Endothelial cell of umbilical vein (primary cell): ENCODE measurements around the gene SIRT4. TPM values are rescaled to one million over a fixed set of nuclear protein-coding genes. Genes with fewer than 3 reads are reported as not detected.

Experiments
- BruUV-seq: library from RNA; stranded (reverse); fragments of 400-500 nt; replicated peaks from 2 replicates; lab custom pipeline; 2021; lab: Mats Ljungman, UMichigan
- CTCF ChIA-PET: fragments of 300-600, 350-600 bp; sonication (Branson Sonifier 250); formaldehyde crosslinking; loops from one replicate; lab custom pipeline; 2021; ENCODE audit warnings: antibody characterized with exemption, inconsistent platforms; lab: Charles Lee
- POLR2A ChIA-PET: fragments of 300-600, 350-600 bp; sonication (Branson Sonifier 250); formaldehyde crosslinking; loops from one replicate; lab custom pipeline; 2021; ENCODE audit warnings: antibody characterized with exemption, inconsistent platforms; lab: Charles Lee
- DNase-seq: peaks from one replicate; pipeline ENCODE4 v3.0.0-alpha.2; 2011; ENCODE audit warnings: low read depth, low spot score
- FAIRE-seq: peaks from 2 replicates; lab custom pipeline; 2011; peaks lifted over from hg19 to GRCh38; lab: Jason Lieb, UNC
- H2AFZ ChIP-seq: 2 replicates; pipeline ENCODE4 v1.6.0; 2012; ENCODE audit warnings: low read depth, low read length, control low read depth, inconsistent platforms
- H3K27ac ChIP-seq: 2 replicates; pipeline ENCODE4 v1.5.1; 2011; ENCODE audit warnings: low read depth, mild to moderate bottlenecking, control low read depth, low read length, moderate library complexity; ENCODE audit not compliant: insufficient read depth
- H3K27me3 ChIP-seq, 2 experiments: 2 replicates each; pipeline versions ENCODE4 v1.6.0 to v1.6.1; 2011; ENCODE audit warnings: low read length in 2 of 2, mixed read lengths in 1 of 2; ENCODE audit not compliant: control insufficient read depth in 2 of 2, insufficient read depth in 2 of 2
- H3K36me3 ChIP-seq, 2 experiments: 2 replicates in 1 of 2; 3 replicates in 1 of 2; pipeline ENCODE4 v1.5.1; 2011; ENCODE audit warnings: low read length in 2 of 2, mild to moderate bottlenecking in 1 of 2, moderate library complexity in 1 of 2; ENCODE audit not compliant: control insufficient read depth in 2 of 2, insufficient read depth in 2 of 2; ENCODE audit errors: extremely low read depth in 1 of 2
- H3K4me1 ChIP-seq: 3 replicates; pipeline ENCODE4 v1.5.1; 2011; ENCODE audit warnings: mild to moderate bottlenecking, low read length; ENCODE audit not compliant: control insufficient read depth, insufficient read depth; ENCODE audit errors: extremely low read depth
- H3K4me2 ChIP-seq: 2 replicates; pipeline ENCODE4 v1.6.1; 2011; ENCODE audit warnings: low read length, control low read depth, mixed read lengths; ENCODE audit not compliant: insufficient read depth
- H3K4me3 ChIP-seq, 3 experiments: fragments of 200-600 bp in 1 of 3; sonication (generic), shearing (Covaris generic) in 1 of 3; replicated peaks in 1 of 3; 2 replicates each; pipeline ENCODE4 v1.5.1; 2011 to 2016; ENCODE audit warnings: control low read depth in 3 of 3, low read length in 3 of 3, mild to moderate bottlenecking in 2 of 3, inconsistent platforms in 1 of 3, low read depth in 1 of 3, moderate library complexity in 1 of 3; ENCODE audit not compliant: insufficient read depth in 1 of 3
- H3K79me2 ChIP-seq: 2 replicates; pipeline ENCODE4 v1.6.0; 2012; ENCODE audit warnings: low read length, inconsistent platforms; ENCODE audit not compliant: control insufficient read depth, insufficient read depth
- H3K9ac ChIP-seq: replicated peaks from 2 replicates; pipeline ENCODE3; 2011; ENCODE audit warnings: low read length, control low read depth; ENCODE audit not compliant: insufficient read depth; ENCODE audit errors: extremely low read depth
- H3K9me1 ChIP-seq: replicated peaks from 3 replicates; pipeline ENCODE4 v1.6.0; 2011; ENCODE audit warnings: mild to moderate bottlenecking, low read length; ENCODE audit not compliant: control insufficient read depth, insufficient read depth; ENCODE audit errors: extremely low read depth
- H3K9me3 ChIP-seq: replicated peaks from 2 replicates; pipeline ENCODE4 v1.5.1; 2012; ENCODE audit warnings: low read length, inconsistent platforms; ENCODE audit not compliant: control insufficient read depth, insufficient read depth
- H4K20me1 ChIP-seq: replicated peaks from 2 replicates; pipeline ENCODE3; 2011; ENCODE audit warnings: mild to moderate bottlenecking, low read length; ENCODE audit not compliant: control insufficient read depth, insufficient read depth; ENCODE audit errors: extremely low read depth
- CTCF ChIP-seq, 2 donors: IDR thresholded peaks; 1 replicate in 1 of 2; 2 replicates in 1 of 2; pipeline ENCODE4 v1.5.1; 2011; ENCODE audit warnings: low read length in 2 of 2, mild to moderate bottlenecking in 2 of 2, moderate library complexity in 2 of 2, control low read depth in 1 of 2, inconsistent platforms in 1 of 2, low read depth in 1 of 2; ENCODE audit not compliant: insufficient read depth in 1 of 2; ENCODE audit errors: extremely low read depth in 1 of 2
- FOS ChIP-seq: IDR thresholded peaks from 2 replicates; pipeline ENCODE4 v1.6.1; 2011; ENCODE audit warnings: mild to moderate bottlenecking, low read length, moderate library complexity, borderline replicate concordance; ENCODE audit not compliant: insufficient read depth
- JUN ChIP-seq: IDR thresholded peaks from 2 replicates; pipeline ENCODE4 v1.6.1; 2011; ENCODE audit warnings: borderline replicate concordance, low read depth; ENCODE audit not compliant: insufficient read length, insufficient read depth
- MAX ChIP-seq: IDR thresholded peaks from 2 replicates; pipeline ENCODE4 v1.6.1; 2011; ENCODE audit not compliant: insufficient read depth, insufficient read length
- dilution Hi-C: fragments of 300-500 bp; cut with MboI; formaldehyde crosslinking; loops from one replicate; pipeline ENCODE4 v1.15.0; 2019; ENCODE audit warnings: low sequenced_read_pairs; ENCODE audit not compliant: extremely low pct_ligation_motif_present
- intact Hi-C: fragments of 100-400 bp; cut with micrococcal nuclease; formaldehyde crosslinking; loops from one replicate; pipeline ENCODE4 v1.10.0; 2022
- polyA plus RNA-seq, 4 experiments: library from polyadenylated mRNA; depleted of rRNA in 3 of 4; stranded (reverse) in 3 of 4; unstranded in 1 of 4; fragments of >200 nt; gene quantifications; 2 replicates each; pipeline versions ENCODE4 v1.2.1 to v1.2.3, GENCODE V29; 2011 to 2012; ENCODE audit warnings: missing spikeins in 1 of 4
- total RNA-seq: library from RNA; stranded (reverse); gene quantifications from 2 replicates; pipeline ENCODE4 v1.2.3, GENCODE V29; 2021

SIRT4 gene
- total and polyA plus RNA-seq, 2 donors (not counting 3 experiments of a cell fraction or from before 2014, with no cell fraction given): 0.79 to 1.2 TPM

DNA sequence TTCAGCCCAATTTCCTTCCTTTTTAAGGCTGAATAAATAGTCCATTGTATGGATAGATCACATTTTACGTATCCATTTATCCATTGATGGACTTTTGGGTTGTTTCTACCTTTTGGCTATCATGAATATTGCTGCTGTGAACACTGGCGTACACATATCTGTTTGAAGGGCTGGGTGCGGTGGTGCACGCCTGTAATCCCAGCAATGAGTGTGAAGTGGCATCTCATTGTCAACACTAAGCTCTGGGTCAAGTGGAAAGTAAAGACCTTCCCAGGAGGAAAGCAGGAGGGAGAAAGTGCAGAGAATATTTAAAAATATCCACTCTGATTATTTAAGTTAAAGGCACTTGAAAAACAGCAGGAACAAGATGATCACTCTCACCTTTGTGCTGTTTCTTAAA is 37.1 kb downstream of the SIRT4 start:
- intact Hi-C loops: no loop called here
- Histone ChIP-seq H4K20me1 (no peaks in the 10 kb centered on the region), H3K9me3 (no peaks in the 10 kb centered on the region), H3K27me3 (no peaks in the 10 kb centered on the region), H3K9me1 (no peaks in the 10 kb centered on the region), H3K4me2 (no peak overlapping the region), H3K9ac (no peak overlapping the region), H3K4me3 (no peak overlapping the region), H2AFZ (no peak overlapping the region), H3K27ac (no peak overlapping the region), H3K79me2 (no peaks in the 10 kb centered on the region), H3K36me3 (no peaks in the 10 kb centered on the region), H3K4me1 (no peaks in the 10 kb centered on the region)
- ChIA-PET POLR2A (no interaction called here), CTCF (interaction anchor here (1.3 kb wide), 1 partner anchor 37 kb away, joined by 3 read pairs; the partner anchor contains the start of gene SIRT4)
- DNase-seq (no peak), FAIRE-seq (no peak)
- BruUV-seq: no TSS peak
- dilution Hi-C loops: no loop called here
- TF ChIP-seq JUN (no peak), FOS (no peak), MAX (no peak), CTCF (IDR thresholded peaks at IDR 0.05; ENCODE audit: extremely low read depth in 1 of 2, insufficient read depth in 1 of 2, low read depth in 1 of 2, low read length in 2 of 2) (no peak)
